Activated T-cell treated with anti-CD3 and anti-CD28 coated beads, Interleukin-2, amount 50 U/mL, for 1 hour (primary cell): ENCODE results near the gene ENG.

ENCODE experiments used
- DNase-seq: peaks from one replicate; pipeline ENCODE4 v3.0.0-alpha.2; 2020

The ENG gene

GRCh38 chr9:127812011-127812410 is 42.4 kb downstream of the ENG start:
- no peak for DNase-seq

- no peak for DNase-seq
Measured at GRCh38 chr9:127810378-127811187, 43.9 kb downstream of the ENG start.

- no peak for DNase-seq
Measured at GRCh38 chr9:127809540-127810377, 44.7 kb downstream of the ENG start.

GRCh38 chr9:127809002-127809539 is 45.4 kb downstream of the ENG start:
- DNase-seq, result no peak

GRCh38 chr9:127808347-127809001 is 46.0 kb downstream of the ENG start:
- no peak for DNase-seq

- no peak for DNase-seq
Measured at GRCh38 chr9:127806871-127807270, 47.6 kb downstream of the ENG start.

- DNase-seq, result peak; percentile 41
Measured at GRCh38 chr9:127805620-127806019, 48.8 kb downstream of the ENG start.

GRCh38 chr9:127803507-127804352 is 50.7 kb downstream of the ENG start:
- peak; percentile 39 for DNase-seq

- peak; percentile 85 for DNase-seq
Measured at GRCh38 chr9:127802576-127803443, 51.6 kb downstream of the ENG start, which contains the start of gene FPGS. Gene FPGS, plus strand, starts transcription at chr9:127802882. Its CDS starts 43 bp downstream, at chr9:127802925.

GRCh38 chr9:127801955-127802575 is 52.4 kb downstream of the ENG start:
- no peak for DNase-seq

GRCh38 chr9:127796852-127797370 is 57.5 kb downstream of the ENG start:
- DNase-seq, result no peak

- DNase-seq, result no peak
Measured at GRCh38 chr9:127796225-127796813, 58.1 kb downstream of the ENG start.

GRCh38 chr9:127794001-127794791 is 60.3 kb downstream of the ENG start:
- no peak for DNase-seq

GRCh38 chr9:127793093-127793708 is 61.3 kb downstream of the ENG start:
- no peak for DNase-seq

GRCh38 chr9:127792417-127793031 is 61.9 kb downstream of the ENG start:
- no peak for DNase-seq

- DNase-seq, result no peak
Measured at GRCh38 chr9:127791085-127791484, 63.4 kb downstream of the ENG start.

GRCh38 chr9:127790094-127790855 is 64.2 kb downstream of the ENG start:
- DNase-seq, result no peak
